GM23248 (cell line): ENCODE results near the gene SYNRG. TPM values are rescaled to one million over a fixed set of nuclear protein-coding genes. Genes with fewer than 3 reads are reported as not detected.
A peak's percentile ranks its signal among the peaks of the same experiment; 100 is the strongest.

Source experiments
- DNase-seq: peaks from one replicate; pipeline ENCODE4 v3.0.0-alpha.2; 2015
- H2AFZ ChIP-seq: fragments of 200-600 bp; sonication (generic); 2 replicates; pipeline ENCODE4 v1.6.1; 2016; ENCODE audit warnings: antibody characterized with exemption
- H3F3A ChIP-seq: fragments of 200-600 bp; sonication (generic); 2 replicates; pipeline ENCODE4 v1.6.1; 2016; ENCODE audit warnings: mild to moderate bottlenecking, antibody characterized with exemption, mixed run types; ENCODE audit not compliant: insufficient read depth
- H3K27ac ChIP-seq: fragments of 200-600 bp; sonication (generic); 2 replicates; pipeline ENCODE4 v1.5.1; 2016; ENCODE audit warnings: mild to moderate bottlenecking
- H3K27me3 ChIP-seq: fragments of 200-600 bp; sonication (generic); replicated peaks from 2 replicates; pipeline ENCODE4 v1.6.1; 2016; ENCODE audit warnings: mild to moderate bottlenecking; ENCODE audit not compliant: insufficient read depth
- H3K36me3 ChIP-seq: fragments of 200-600 bp; sonication (generic); 2 replicates; pipeline ENCODE4 v1.6.1; 2016; ENCODE audit warnings: low read depth, mild to moderate bottlenecking
- H3K4me1 ChIP-seq: fragments of 200-600 bp; sonication (generic); 2 replicates; pipeline ENCODE4 v1.6.1; 2016; ENCODE audit warnings: mild to moderate bottlenecking; ENCODE audit not compliant: insufficient read depth
- H3K4me2 ChIP-seq: fragments of 200-600 bp; sonication (generic); one replicate; pipeline ENCODE4 v1.6.1; 2016; ENCODE audit warnings: mild to moderate bottlenecking; ENCODE audit not compliant: unreplicated experiment
- H3K4me3 ChIP-seq: fragments of 200-600 bp; sonication (generic); 2 replicates; pipeline ENCODE4 v1.5.1; 2016; ENCODE audit warnings: mild to moderate bottlenecking
- H3K79me2 ChIP-seq: fragments of 200-600 bp; sonication (generic); 2 replicates; pipeline ENCODE4 v1.6.1; 2016; ENCODE audit warnings: mild to moderate bottlenecking; ENCODE audit not compliant: insufficient read depth
- H3K9ac ChIP-seq: fragments of 200-600 bp; sonication (generic); 2 replicates; pipeline ENCODE4 v1.6.1; 2016; ENCODE audit warnings: mild to moderate bottlenecking
- H3K9me2 ChIP-seq: fragments of 200-600 bp; sonication (generic); 2 replicates; pipeline ENCODE4 v1.6.1; 2016; ENCODE audit warnings: mixed run types, mild to moderate bottlenecking, moderate library complexity; ENCODE audit not compliant: insufficient read depth
- H3K9me3 ChIP-seq: fragments of 200-600 bp; sonication (generic); one replicate; pipeline ENCODE4 v1.6.1; 2017; ENCODE audit warnings: low read depth
- H4K20me1 ChIP-seq: fragments of 200-600 bp; sonication (generic); 2 replicates; pipeline ENCODE4 v1.6.0; 2016; ENCODE audit not compliant: insufficient read depth
- EZH2 ChIP-seq: fragments of 200-600 bp; sonication (generic); IDR thresholded peaks from 2 replicates; pipeline ENCODE4 v1.6.1; 2018; ENCODE audit warnings: antibody characterized with exemption, mild to moderate bottlenecking; ENCODE audit not compliant: insufficient read depth, poor library complexity, severe bottlenecking
- EZH2phosphoT487 ChIP-seq: fragments of 200-600 bp; sonication (generic); IDR thresholded peaks from 2 replicates; pipeline ENCODE4 v1.6.1; 2018; ENCODE audit warnings: antibody characterized with exemption, moderate library complexity, mild to moderate bottlenecking, low read depth; ENCODE audit not compliant: insufficient read depth
- WGBS, 2 experiments: methylation state at CpG; one replicate each; pipeline ENCODE4 v1.1.6; 2015 to 2017; ENCODE audit warnings: low lambda C conversion rate in 2 of 2, low coverage in 1 of 2; ENCODE audit errors: missing lambda C conversion rate in 2 of 2; 5-methylcytosine and 5-hydroxymethylcytosine counted together
- in situ Hi-C: fragments of 300-500 bp; cut with MboI; formaldehyde crosslinking; loops from 2 replicates; pipeline ENCODE4 v1.15.0; 2020
- polyA plus RNA-seq: library from polyadenylated mRNA; unstranded; fragments of >200 nt; fragmentation: Nextera tagmentation; extraction: Ambion mirVana; gene quantifications from 2 replicates; pipeline ENCODE4 v1.2.1, GENCODE V29; 2016
- total RNA-seq: library from RNA; depleted of rRNA; stranded (reverse); fragments of >200 nt; shearing (Covaris generic); gene quantifications from 2 replicates; pipeline ENCODE4 v1.2.3, GENCODE V29; 2014

SYNRG gene
- total and polyA plus RNA-seq, 2 experiments from 2014 or later, result 5.6 to 13.1 TPM

GRCh38 chr17:37598145-37598544 is 11.1 kb downstream of the SYNRG start:
- Histone ChIP-seq H3K9ac (no peak overlapping the region), H4K20me1 (no peaks in the 10 kb centered on the region), H3K4me2 (no peak overlapping the region), H3K79me2 (peaks cover 34% of the 10 kb centered on the region), H2AFZ (no peak overlapping the region), H3K27me3 (no peaks in the 10 kb centered on the region), H3K4me3 (no peak overlapping the region), H3F3A (no peaks in the 10 kb centered on the region), H3K4me1 (no peaks in the 10 kb centered on the region), H3K27ac (no peak overlapping the region), H3K36me3 (peaks cover 27% of the 10 kb centered on the region), H3K9me3 (no peaks in the 10 kb centered on the region), H3K9me2 (no peaks in the 10 kb centered on the region)
- DNase-seq, result no peak
- no peak for TF ChIP-seq EZH2
- no peak for TF ChIP-seq EZH2phosphoT487
- in situ Hi-C loops, result no loop called here
- WGBS, 2 experiments, result 96 to 98% methylated on average over 2 of the region's 2 CpGs

DNA sequence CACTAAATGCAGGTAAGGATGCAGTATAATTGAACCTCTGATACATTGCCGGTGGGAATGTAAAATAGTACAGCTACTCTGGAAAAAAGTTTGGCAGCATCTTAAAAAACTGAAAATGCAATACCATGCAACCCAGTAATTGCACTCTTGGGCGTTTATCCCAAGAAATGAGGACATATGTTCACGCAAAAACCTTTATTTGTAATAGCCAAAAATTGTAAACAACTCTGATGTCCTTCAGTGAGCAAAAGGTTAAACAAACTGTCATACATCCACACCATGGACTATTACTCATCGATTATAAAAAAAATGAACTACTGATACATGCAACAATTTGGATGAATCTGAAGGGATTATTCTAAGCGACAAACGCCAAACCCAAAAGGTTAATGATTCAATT is 16.9 kb downstream of the SYNRG start:
- Histone ChIP-seq H3K79me2 (peaks cover 58% of the 10 kb centered on the region), H3K9me2 (no peaks in the 10 kb centered on the region), H3K4me1 (no peaks in the 10 kb centered on the region), H3K4me3 (no peak overlapping the region), H3K9me3 (no peaks in the 10 kb centered on the region), H4K20me1 (no peaks in the 10 kb centered on the region; the same call in 1 of the 2 replicates), H2AFZ (no peak overlapping the region), H3F3A (0 out of 2 replicates have a peak, but pooled peaks cover 6% of the 10 kb centered on the region), H3K9ac (no peak overlapping the region), H3K27ac (no peak overlapping the region), H3K4me2 (no peak overlapping the region), H3K36me3 (peaks cover 18% of the 10 kb centered on the region), H3K27me3 (no peaks in the 10 kb centered on the region)
- 82 to 84% methylated on average over 6 of the region's 6 CpGs for WGBS, 2 experiments
- in situ Hi-C loops, result no loop called here
- no peak for DNase-seq
- TF ChIP-seq EZH2phosphoT487 (no peak), EZH2 (no peak)

- Histone ChIP-seq H3K36me3 (peaks cover 33% of the 10 kb centered on the region), H3K27ac (no peak overlapping the region), H3F3A (no peaks in the 10 kb centered on the region), H3K9me2 (no peaks in the 10 kb centered on the region), H3K9ac (no peak overlapping the region), H3K9me3 (no peaks in the 10 kb centered on the region), H3K27me3 (no peaks in the 10 kb centered on the region), H3K4me3 (no peak overlapping the region), H2AFZ (no peak overlapping the region), H3K4me1 (no peaks in the 10 kb centered on the region), H3K4me2 (no peak overlapping the region), H4K20me1 (no peaks in the 10 kb centered on the region; the same call in 1 of the 2 replicates), H3K79me2 (peaks cover 30% of the 10 kb centered on the region)
- DNase-seq, result no peak
- WGBS, 2 experiments, result 74 to 77% methylated on average over 3 of the region's 3 CpGs
- in situ Hi-C loops, result no loop called here
- TF ChIP-seq EZH2, result no peak
- TF ChIP-seq EZH2phosphoT487, result no peak
These were observed 24.2 kb downstream of the SYNRG start for GRCh38 chr17:37585066-37585465.

GRCh38 chr17:37576281-37576680 is 32.9 kb downstream of the SYNRG start:
- no peaks in the 10 kb centered on the region for H3K9me2 ChIP-seq
- no peaks in the 10 kb centered on the region for H4K20me1 ChIP-seq
- H2AFZ ChIP-seq, result no peak overlapping the region
- H3K79me2 ChIP-seq, result no peaks in the 10 kb centered on the region
- no peaks in the 10 kb centered on the region for H3K27me3 ChIP-seq
- no peak overlapping the region for H3K4me2 ChIP-seq
- no peak for TF ChIP-seq EZH2phosphoT487
- TF ChIP-seq EZH2, result no peak
- in situ Hi-C loops, result loop anchor here (10.0 kb wide), 1 partner anchor 59 kb away; no protein-coding TSS in a partner anchor
- peaks cover 28% of the 10 kb centered on the region; the same call in 1 of the 2 replicates for H3K36me3 ChIP-seq
- H3K4me3 ChIP-seq, result no peak overlapping the region
- H3K4me1 ChIP-seq, result no peaks in the 10 kb centered on the region
- no peak overlapping the region for H3K9ac ChIP-seq
- H3K27ac ChIP-seq, result no peak overlapping the region
- 83 to 90% methylated on average over 3 of the region's 3 CpGs for WGBS, 2 experiments
- H3K9me3 ChIP-seq, result no peaks in the 10 kb centered on the region
- DNase-seq, result peak; percentile 40
- no peaks in the 10 kb centered on the region for H3F3A ChIP-seq
